SKM-1 (cell line): ENCODE measurements around the gene SLIT3.
"Not testable (repeated sequence)": the region's sequence is repeated elsewhere in the genome, so short reads cannot be mapped to it uniquely, and the experiment has no call there.

ENCODE experiments used
- DNase-seq: peaks from one replicate; lab custom pipeline; 2025; ENCODE audit not compliant: unreplicated experiment; lab: John Stamatoyannopoulos, UW

The SLIT3 gene

DNA sequence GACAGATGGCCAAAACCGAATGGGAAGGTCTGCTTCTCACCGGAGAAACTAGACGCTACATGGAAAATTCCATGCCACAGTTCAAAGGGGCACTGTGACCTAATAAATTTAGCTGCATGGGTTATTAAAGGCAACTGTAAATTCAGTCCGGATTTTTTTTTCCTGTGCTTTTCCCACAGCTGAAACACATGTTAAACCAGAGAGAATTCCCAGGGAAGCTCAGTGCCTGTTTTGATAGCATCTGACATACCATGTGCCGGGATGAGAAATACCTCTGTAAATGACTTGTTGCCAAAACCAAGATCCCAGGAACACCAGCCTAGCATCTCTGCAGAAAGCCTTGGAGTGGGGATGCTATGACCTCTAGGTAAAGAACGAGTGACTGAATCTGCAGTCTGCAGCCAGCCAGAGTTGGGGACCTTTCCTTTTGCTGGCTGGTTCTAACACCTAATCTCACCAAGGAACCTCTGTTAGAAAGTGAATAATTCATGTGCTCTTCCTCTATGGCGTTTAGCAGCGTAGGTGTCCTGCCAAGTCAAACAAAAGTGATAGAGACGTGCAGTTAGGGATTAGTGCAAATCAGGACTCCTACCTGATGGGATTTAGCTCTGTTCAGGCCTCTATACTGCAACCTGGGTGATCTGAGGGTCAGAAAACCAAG, 77.9 kb downstream of the SLIT3 start:
- no peak for DNase-seq

DNA sequence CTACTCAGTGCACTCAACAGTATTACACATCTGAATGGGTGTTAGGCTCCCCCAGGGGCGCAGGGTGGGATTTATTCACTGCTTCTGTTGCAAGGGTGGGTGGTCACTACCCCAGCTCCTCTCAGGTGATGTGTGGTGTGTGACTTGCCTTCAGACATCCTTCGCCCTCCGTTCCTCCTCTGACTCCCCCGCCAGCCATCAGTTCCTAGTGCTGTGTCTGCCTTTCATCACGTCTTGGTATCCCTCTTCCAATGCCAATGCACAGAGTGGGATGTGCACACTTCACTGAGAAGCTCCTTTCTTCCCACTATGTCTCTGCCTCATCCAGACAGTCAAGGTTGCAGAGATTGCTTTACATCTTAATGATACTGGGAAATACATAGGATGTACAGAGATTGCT, 79.4 kb downstream of the SLIT3 start:
- no peak for DNase-seq

DNA sequence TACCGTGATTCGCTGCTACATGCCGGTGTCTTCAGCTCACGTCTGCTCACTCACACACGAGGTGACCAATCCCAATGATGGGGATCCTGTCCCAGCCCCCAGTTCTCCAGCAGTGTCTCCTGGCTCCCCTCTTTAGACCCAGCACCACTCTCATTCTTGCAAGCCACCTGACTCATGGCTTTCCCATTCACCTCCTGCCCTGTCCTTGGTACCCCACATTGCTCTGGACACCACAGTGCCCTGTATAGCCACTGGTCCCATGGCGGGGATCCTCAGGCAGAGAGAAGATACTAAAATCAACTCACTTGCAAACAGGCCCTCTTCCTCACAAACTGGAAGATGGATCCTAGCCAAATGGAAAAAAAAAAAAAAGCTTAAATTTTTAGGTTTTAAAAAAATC, 81.0 kb downstream of the SLIT3 start:
- no peak for DNase-seq

DNA sequence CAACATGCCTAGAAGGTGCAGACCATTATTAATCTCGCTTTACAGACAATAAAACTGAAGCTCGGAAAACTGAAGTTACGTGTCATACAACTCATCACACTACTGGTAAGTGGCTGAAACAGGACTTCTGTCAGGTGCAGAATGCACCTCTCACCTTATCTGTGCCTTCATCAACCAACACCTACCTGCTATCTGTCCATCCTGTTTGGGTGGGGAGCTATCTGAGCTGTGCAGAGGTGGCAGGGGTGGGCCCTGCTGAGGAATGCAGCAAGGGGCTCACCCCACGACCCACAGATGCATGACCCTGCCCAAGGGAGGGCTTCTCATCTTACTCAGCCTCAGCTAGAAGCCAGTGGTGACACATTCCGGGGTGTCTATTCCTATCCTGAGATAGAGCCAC, 81.6 kb downstream of the SLIT3 start:
- DNase-seq: no peak

DNA sequence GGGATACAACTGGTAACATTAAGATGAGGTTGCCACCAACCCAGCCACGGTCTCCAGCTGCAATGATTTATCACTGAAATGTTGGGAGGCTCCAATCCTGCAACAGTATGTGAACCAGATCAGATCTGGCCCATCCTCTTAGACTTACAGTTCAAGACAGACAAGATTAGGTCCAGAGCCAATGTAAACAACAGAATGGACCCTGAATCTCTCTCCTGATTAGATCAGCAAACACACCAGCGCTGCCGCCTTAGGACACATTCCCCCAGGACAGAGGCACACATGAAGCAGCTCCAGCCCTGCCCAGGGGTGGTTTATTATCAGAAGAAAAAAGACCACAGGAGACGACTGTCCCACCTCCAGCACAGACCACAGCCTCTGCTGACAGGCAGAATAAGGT, 82.1 kb downstream of the SLIT3 start:
- no peak for DNase-seq

DNA sequence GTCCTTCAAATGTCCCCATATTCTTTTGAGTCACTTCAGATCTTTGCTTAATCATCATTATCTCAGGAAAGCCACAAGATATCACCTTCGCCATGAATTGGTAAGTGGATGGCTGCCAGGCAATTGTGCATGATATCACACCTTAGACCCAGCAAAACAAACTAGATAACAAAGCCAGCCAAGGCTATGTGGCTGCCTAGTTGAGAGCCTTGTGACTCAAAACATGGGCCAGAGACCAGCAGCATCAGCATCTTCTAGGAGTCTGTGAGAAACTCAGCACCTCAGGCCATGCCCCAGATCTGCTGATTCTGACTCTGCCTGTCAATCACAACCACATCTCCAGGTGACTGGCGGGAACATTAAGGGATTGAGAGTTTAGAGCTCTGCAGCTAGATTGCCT, 82.8 kb downstream of the SLIT3 start:
- DNase-seq: no peak

DNA sequence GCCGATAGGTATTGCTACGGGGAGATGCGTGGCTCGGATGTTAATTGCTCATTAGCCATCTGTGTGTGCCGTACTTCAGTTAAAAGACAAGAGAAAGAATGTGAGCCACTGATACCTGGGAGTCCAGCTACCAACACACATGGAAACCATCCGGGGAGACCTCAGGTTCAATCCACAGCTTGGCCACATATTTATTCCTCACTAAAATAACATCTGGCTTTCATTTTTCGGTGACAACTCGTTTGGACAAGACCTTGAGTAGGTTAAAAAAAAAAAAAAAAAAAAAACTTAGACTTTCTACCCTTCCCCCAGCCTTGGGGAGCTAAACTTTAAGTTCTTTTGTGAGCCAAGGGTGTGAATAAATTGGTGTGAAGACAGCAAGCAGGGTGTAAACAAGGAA, 84.1 kb downstream of the SLIT3 start:
- DNase-seq: no peak

DNA sequence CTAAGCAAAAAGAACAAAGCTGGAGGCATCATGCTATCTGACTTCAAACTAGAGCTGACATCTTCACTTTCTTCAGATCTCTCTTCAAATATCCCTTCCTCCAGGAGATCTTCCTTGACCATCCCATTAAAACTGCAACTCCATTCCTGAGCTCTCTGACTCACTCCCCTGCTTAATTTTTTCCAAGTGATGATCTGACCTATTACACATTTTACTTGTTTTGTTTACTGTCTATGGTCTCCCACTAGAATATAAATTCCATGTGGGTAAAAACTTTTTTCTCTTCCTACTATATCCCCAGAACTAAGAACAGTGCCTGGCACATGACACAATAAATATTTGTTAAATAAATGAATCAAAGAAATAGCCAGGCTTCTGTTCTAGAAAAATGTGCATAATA, 87.5 kb downstream of the SLIT3 start:
- DNase-seq: no peak

DNA sequence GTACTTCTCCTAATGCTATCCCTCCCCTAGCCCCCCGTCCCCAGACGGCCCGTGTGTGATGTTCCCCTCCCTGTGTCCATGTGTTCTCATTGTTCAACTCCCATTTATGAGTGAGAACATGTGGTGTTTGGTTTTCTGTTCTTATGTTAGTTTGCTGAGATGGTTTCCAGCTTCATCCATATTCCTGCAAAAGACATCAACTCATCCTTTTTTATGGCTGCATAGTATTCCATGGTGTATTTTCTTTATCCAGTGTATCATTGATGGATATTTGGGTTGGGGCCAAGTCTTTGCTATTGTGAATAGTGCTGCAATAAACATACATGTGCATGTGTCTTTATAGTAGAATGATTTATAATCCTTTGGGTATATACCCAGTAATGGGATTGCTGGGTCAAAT, 89.2 kb downstream of the SLIT3 start:
- not testable (repeated sequence) for DNase-seq

DNA sequence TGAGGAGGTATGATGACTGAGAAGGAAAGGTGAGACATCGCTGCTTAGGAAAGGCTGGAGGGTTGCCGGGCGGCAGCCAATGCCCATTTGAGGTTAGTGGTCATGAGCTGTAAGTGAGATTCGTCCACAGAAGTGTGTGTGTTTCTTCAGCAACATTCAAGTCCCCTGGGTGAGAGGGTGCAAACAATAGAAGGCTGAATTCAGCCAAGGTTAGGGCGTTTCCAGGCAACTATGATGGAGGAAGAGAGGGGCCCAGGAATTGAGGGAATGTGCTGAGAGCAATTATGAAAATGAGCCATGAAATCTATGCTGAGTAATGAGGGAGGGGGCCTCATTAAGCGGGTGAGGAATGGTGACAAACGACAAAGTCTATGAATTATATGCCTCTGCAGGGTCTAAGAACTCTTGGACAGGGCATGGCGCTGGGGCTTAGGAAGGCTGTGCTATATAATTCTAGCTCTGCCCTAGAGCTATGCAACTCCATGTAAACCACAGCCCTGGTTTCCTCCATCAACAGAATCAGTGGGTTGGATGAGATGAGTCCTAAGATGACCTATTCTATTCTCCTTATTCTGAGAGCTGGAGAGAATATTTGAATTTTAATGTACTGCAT, 96.0 kb downstream of the SLIT3 start:
- no peak for DNase-seq

DNA sequence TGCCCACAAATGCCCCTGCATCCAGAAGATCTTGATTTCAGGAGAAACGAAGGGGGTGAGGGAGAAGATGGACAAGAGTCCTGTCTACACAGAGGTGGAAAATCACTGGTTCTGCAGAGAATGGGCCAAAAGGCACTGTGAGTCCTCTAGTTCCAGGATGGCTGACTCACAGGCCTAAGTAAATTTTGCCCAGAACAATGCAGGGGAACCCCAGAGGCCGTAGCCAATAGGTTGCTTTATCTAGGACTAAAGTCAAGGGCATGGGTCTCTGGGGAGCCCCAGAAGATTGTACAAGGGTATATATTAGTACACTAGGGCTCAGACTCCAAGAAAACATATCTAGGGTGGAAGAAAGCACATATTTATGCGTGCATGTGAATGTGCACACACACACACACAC, 98.0 kb downstream of the SLIT3 start:
- no peak for DNase-seq

DNA sequence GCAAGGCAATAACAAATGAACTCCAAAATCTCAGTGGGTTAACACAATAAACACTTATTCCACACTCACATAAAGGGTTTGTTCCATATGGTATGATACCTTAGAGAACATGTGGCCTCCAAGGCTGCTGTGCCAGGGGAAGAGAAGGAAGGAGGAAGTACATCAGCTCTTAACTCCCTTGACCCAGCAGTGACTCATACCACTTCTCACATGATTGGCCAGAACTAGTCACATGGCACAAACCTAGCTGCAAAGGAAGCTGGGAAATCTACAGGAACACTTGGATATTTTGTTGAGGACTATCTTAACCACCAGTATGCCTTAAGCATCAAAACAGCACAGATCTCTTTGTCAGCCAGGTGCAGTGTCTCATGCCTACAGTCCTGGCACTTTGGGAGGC, 99.3 kb downstream of the SLIT3 start:
- no peak for DNase-seq

DNA sequence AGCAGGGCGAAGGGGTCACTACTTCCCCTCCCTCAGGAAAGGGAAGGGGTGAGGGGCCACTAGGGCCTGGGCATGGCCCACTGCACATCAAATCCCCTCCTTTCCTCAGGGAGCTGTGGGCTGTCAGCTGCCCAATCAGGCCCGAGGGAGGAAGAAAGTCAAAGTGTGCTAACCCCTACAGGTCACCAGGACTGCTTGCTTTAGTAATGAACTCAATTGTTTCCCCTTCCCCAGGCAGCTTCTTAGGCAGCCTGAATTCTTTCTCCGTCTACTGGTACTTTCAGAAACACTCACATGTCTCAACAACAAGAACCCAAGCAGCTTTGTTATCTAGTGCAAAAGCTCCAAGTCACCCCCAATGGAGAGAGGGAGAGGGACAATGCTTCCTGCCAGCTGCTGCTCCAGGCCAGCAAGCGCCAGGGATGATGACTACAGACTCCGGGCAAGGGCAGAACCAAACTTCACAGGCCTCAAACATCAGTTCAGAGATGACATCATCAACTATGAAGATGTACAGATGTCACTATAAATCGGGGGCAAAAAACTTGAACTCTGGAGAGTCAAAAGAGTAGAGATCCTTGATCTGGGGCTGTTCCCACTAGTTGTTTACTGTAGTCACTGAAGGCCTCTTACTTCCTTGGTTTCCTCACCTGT, 100.7 kb downstream of the SLIT3 start:
- DNase-seq: no peak

DNA sequence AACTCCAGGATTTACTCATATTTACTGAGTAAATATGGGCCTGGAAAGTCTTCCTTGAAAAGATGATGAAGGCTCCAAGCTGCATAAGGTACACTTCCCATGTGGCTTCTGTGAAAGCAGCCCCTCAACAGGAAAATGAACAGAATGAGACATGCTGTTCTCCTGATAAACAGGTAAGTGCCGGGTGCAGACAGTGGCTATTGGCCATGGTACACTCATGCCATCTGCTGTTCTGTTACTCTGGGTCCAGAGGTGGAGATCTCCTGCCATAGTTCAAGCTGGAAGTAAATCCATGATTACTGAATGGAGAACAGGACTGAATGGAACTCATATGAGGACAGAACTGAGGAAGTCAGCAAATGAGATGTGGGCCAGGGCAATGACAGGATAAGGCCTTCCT, 103.6 kb downstream of the SLIT3 start:
- no peak for DNase-seq

DNA sequence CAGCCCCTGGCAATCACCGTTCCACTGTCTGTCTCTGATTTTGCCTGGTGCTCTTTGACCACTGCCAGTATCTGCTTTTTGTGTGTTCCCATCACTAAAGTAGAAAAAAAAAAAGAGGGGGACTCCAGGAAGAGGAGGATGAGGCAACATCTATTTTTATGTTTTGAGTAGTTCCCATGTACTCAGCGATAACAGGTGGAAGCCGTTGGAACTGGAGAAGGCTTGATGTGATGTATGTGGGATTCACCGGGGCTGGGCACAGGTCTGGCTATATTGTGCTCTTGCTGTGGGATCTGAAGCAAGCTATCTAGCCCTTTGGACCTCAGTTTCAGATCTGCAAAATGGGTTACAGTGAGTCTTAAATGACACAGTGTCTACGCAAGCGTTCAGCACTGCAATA, 104.9 kb downstream of the SLIT3 start:
- no peak for DNase-seq

DNA sequence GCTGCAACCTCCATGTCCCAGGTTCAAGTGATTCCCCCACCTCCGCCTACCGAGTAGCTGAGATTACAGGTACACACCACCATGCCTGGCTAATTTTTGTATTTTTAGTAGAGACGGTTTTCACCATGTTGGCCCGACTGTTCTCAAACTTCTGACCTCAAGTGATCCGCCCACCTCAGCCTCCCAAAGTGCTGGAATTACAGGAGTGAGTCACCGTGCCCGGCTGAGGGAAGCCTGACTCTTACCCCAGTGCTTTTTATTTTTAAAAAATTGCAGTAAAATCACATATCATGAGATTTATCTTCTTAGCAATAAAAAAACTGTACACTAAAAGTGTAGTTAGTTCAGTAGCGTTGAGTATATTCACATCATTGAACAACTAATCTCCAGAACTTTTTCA, 105.3 kb downstream of the SLIT3 start:
- DNase-seq: no peak

DNA sequence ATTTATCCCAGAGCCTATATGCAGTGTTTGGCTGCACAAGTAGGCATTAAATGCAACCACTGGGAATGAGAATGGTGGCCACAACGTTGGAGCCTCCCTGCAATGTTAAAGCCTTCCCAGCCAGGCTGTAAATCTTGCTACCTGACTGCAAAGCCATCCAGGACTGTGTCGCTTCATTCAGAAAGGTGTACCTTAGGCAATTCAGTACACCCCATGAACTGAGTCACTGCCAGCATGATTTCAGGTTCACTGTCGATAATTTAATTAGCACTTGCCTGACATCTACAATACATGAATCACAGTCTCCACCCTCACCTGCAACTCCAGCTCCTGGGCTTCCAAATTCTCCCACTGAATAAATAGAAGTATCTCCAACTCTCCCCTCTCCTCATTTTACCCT, 108.4 kb downstream of the SLIT3 start:
- DNase-seq: no peak

DNA sequence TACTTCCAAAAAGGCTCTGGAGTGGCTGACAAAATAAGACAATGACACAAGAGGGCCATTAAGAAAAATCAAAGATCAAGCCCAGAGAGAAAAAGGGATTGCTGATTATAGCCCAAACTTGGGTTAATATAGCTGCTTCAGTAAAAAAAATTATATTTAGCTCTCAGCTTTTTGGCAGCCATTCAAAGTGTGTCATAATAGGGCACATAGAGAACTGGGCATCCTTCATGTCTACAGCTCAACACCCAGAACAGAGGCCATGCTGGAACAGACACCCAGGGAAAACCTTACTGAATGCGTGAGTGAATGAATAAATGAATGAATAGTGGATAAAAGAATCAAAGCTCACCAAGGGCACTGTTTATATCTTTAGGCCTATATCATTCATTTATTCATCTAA, 110.1 kb downstream of the SLIT3 start:
- DNase-seq: no peak

DNA sequence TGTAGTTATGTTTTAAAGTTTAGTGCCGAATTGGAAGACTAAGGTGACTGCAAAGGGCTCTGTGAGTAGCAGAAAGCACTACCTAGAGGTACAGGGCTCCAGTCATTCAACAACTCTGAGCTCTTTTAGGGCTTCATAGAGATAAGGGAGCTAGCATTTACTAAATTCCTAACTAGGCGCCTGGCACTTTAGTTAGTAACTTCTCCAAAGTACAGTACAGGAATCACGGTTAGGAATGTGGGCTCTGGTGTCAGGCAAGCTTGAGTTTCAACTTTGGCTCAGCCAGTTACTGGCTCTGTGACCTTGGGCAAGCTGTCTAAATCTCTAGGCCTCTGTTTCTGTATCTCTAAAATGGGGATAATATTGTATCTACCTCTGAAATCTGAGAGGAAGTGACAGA, 115.3 kb downstream of the SLIT3 start:
- DNase-seq: no peak

DNA sequence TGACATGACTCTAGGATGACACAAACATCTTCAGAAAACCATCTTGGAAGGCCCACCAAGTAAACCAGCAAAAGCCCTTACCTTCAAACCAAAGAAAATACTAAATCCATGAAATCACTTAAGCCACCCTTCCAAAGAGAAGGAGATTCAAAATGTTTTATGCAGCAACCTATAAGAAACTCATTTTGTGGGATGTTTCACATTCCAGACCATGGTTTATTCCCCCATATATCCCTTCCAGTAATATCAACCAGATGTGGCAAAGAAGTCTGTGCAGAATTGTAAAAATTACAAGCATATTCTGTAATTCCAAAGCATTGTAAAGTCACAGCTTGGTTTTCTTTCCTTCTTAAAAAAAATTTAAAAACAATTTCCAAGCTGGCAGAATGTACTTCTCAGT, 117.4 kb downstream of the SLIT3 start:
- no peak for DNase-seq

DNA sequence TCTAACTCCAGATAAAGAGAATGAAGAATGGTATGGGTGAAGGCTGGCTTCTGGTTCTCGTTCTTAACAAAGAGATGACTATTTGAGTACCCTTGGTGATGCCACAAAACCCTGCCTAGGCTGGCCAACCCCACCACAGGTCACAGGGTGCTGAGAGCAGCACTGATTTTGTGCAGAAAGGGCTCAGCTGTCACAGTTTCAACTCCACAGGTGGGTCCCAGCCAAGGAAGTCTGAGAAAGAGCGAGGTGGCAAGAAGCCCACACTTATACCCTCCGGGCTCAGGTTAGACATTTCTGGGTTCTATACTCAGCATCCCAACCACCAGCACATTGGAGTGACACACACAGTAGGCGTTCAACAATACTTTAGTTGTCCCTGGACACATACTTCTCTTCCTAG, 118.1 kb downstream of the SLIT3 start:
- DNase-seq: no peak

DNA sequence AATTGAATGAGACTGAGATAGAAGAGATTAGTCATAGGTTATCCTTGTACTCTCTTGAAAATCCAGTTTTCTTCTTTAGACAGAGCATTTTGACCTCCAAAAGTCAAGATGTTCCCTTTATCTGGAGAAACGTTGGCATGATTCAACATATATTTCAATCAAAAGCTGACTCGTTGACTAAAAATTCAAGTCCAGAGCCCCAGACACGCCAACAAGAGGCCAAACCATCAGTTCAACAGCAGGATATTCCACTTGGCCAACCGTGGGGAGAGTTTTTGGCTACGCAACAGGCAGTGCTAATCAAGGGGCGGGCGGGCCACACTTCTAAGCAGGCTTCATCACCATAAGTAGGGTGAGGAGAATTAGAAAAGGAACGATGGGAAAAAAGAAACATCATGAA, 119.1 kb downstream of the SLIT3 start:
- DNase-seq: no peak

DNA sequence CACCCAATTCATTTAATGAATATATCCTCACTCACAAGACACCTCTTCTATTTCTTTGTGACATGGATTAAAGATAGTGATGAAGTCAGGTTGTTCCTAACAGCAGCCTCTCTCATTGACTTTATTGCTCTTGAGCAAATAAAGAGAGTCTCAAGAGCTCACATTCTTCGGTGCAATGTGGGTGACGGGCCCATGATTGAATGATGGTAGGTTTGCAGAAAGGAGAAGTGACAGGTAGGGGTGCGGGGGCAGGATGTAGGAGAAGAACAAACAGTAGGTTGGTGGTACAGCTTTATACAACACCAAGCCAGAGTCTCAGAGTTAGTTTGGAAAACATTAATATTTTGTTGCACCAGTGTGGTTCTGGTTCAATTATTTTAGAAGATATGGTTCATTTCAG, 122.2 kb downstream of the SLIT3 start:
- no peak for DNase-seq
